ENCODE results near the gene ALDH6A1. TPM values are rescaled to one million over a fixed set of nuclear protein-coding genes. Genes with fewer than 3 reads are reported as not detected.

The ALDH6A1 gene
- polyA plus RNA-seq, 3 donors = 2.5 to 15.1 (median 8.8) TPM

DNA sequence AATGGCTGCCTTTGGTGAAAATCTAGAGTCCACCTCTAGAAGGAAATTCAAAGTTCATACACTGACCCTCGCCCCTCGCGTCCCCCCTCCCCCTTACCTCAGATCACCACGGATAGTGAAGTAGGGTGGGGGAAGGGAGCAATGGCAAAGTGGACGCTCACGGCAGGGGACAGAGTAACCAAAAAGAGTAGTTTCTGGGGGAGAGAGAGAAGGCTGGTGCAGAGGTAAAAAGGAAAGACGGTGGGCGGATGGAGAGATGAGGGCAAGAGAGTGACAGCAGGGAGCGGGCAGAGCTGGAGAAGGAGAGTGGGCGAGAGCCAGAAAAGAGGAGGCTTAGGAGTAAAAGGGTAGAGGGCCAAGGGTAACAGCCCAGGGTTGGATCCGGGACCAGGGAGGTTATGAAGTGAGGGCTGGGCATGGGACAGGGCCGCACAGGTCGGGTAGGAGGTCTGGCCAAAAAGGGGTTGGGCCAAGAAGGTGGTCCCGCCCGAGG is 423 bp downstream of the ALDH6A1 start:
- Histone ChIP-seq H4K20me1 (ENCODE audit: insufficient read depth, low read length) (no peaks in the 10 kb centered on the region), H3K4me1 (ENCODE audit: control insufficient read depth in 1 of 2, insufficient read depth in 2 of 2, low read length in 2 of 2) (peaks cover 21 to 24% of the 10 kb centered on the region in 2 donors), H3K27me3 (ENCODE audit: control insufficient read depth in 2 of 2, insufficient read depth in 2 of 2, low read length in 2 of 2) (no peaks in the 10 kb centered on the region), H3K9ac (ENCODE audit: insufficient read depth, low read length, poor library complexity, severe bottlenecking) (peak overlapping the region; percentile 59), H3K27ac (ENCODE audit: low read depth in 1 of 2, low read length in 2 of 2) (peak overlapping the region; percentile 25 to 49), H3K4me2 (replicated peaks; ENCODE audit: extremely low read depth, low read length, poor library complexity, severe bottlenecking) (peak overlapping the region; percentile 85), H2AFZ (ENCODE audit: insufficient read depth, low read depth, low read length, poor library complexity, severe bottlenecking) (peak overlapping the region; percentile 90), H3K36me3 (replicated peaks in 1 of 2; ENCODE audit: control insufficient read depth in 1 of 2, insufficient read depth in 2 of 2, low read length in 2 of 2) (no peaks in the 10 kb centered on the region), H3K9me3 (replicated peaks in 1 of 2; ENCODE audit: control insufficient read depth in 1 of 2, insufficient read depth in 1 of 2, low read length in 2 of 2) (no peaks in the 10 kb centered on the region), H3K79me2 (ENCODE audit: insufficient read depth, low read length) (peaks cover 36% of the 10 kb centered on the region), H3K4me3 (replicated peaks in 1 of 3; ENCODE audit: low read depth in 2 of 3, low read length in 3 of 3) (peak overlapping the region; percentile 85 to 86 (median 85))
- TF ChIP-seq, protein P1, sequence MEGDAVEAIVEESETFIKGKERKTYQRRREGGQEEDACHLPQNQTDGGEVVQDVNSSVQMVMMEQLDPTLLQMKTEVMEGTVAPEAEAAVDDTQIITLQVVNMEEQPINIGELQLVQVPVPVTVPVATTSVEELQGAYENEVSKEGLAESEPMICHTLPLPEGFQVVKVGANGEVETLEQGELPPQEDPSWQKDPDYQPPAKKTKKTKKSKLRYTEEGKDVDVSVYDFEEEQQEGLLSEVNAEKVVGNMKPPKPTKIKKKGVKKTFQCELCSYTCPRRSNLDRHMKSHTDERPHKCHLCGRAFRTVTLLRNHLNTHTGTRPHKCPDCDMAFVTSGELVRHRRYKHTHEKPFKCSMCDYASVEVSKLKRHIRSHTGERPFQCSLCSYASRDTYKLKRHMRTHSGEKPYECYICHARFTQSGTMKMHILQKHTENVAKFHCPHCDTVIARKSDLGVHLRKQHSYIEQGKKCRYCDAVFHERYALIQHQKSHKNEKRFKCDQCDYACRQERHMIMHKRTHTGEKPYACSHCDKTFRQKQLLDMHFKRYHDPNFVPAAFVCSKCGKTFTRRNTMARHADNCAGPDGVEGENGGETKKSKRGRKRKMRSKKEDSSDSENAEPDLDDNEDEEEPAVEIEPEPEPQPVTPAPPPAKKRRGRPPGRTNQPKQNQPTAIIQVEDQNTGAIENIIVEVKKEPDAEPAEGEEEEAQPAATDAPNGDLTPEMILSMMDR (IDR thresholded peaks at IDR 0.05) = no peak
- Mint-ChIP-seq H3K4me1 (peaks cover 22% of the 10 kb centered on the region), H3K9me3 (no peaks in the 10 kb centered on the region), H3K27me3 (ENCODE audit: low read depth in 3 of 3) (peaks cover 0 to 3% (median 0%) of the 10 kb centered on the region in 3 donors), H3K36me3 (no peaks in the 10 kb centered on the region), H3K27ac (peak overlapping the region; percentile 70 to 95 (median 86)), H3K4me3 (peak overlapping the region; percentile 94 to 100)
- DNase-seq = no peak
- WGBS (ENCODE audit: insufficient coverage) = 1% methylated on average over 11 of the region's 15 CpGs
- intact Hi-C loops (cut with micrococcal nuclease) = no loop called here

DNA sequence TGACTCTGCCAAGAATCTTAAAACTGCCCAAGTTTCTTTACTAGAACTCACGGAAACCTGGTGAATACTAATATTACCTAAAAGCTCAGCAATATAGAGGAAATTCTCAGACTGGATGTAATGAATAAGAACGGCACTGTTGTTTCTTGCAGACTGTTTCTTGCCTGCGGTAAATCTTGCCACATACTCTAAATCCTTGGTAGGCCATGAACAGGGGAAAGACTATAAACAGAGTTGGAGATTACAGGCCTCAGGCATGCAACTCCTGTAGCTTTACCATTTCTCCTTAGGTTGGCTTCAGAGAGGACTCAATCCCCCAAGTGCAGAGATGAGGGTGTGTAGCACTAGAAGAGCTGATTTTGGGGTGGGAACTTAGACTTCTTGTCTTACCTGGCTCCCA is 1.1 kb downstream of the ALDH6A1 start:
- H3K4me1 ChIP-seq (ENCODE audit: control insufficient read depth in 1 of 2, insufficient read depth in 2 of 2, low read length in 2 of 2) = peaks cover 21 to 24% of the 10 kb centered on the region in 2 donors
- no peaks in the 10 kb centered on the region for H3K27me3 ChIP-seq (ENCODE audit: control insufficient read depth in 2 of 2, insufficient read depth in 2 of 2, low read length in 2 of 2)
- 80% methylated on average over 1 of the region's 3 CpGs for WGBS (ENCODE audit: insufficient coverage)
- TF ChIP-seq, protein P1 (IDR thresholded peaks at IDR 0.05) = no peak
- intact Hi-C loops (cut with micrococcal nuclease) = no loop called here
- no peaks in the 10 kb centered on the region for H3K36me3 ChIP-seq (replicated peaks in 1 of 2; ENCODE audit: control insufficient read depth in 1 of 2, insufficient read depth in 2 of 2, low read length in 2 of 2)
- peaks cover 29% of the 10 kb centered on the region for H3K79me2 ChIP-seq (ENCODE audit: insufficient read depth, low read length)
- Mint-ChIP-seq H3K27ac (no peak overlapping the region), H3K4me1 (peaks cover 20% of the 10 kb centered on the region), H3K9me3 (no peaks in the 10 kb centered on the region), H3K4me3 (no peak overlapping the region), H3K27me3 (ENCODE audit: low read depth in 3 of 3) (peaks cover 0 to 3% (median 0%) of the 10 kb centered on the region in 3 donors), H3K36me3 (no peaks in the 10 kb centered on the region)
- peak overlapping the region; percentile 85 for H3K4me2 ChIP-seq (replicated peaks; ENCODE audit: extremely low read depth, low read length, poor library complexity, severe bottlenecking)
- peak overlapping the region; percentile 90 for H2AFZ ChIP-seq (ENCODE audit: insufficient read depth, low read depth, low read length, poor library complexity, severe bottlenecking)
- H4K20me1 ChIP-seq (ENCODE audit: insufficient read depth, low read length) = no peaks in the 10 kb centered on the region
- no peaks in the 10 kb centered on the region for H3K9me3 ChIP-seq (replicated peaks in 1 of 2; ENCODE audit: control insufficient read depth in 1 of 2, insufficient read depth in 1 of 2, low read length in 2 of 2)
- no peak overlapping the region for H3K9ac ChIP-seq (ENCODE audit: insufficient read depth, low read length, poor library complexity, severe bottlenecking)
- peak overlapping the region in 1 of 3 experiments; percentile 85 for H3K4me3 ChIP-seq (replicated peaks in 1 of 3; ENCODE audit: low read depth in 2 of 3, low read length in 3 of 3)
- H3K27ac ChIP-seq (ENCODE audit: low read depth in 1 of 2, low read length in 2 of 2) = no peak overlapping the region
- no peak for DNase-seq

Measured in CD14-positive monocyte (primary cell).